ENCODE data around the gene B4GALT5. TPM values are rescaled to one million over a fixed set of nuclear protein-coding genes. Genes with fewer than 3 reads are reported as not detected.

The B4GALT5 gene
- total RNA-seq, 1 experiment from 2014 or later, result 62.4 TPM

DNA sequence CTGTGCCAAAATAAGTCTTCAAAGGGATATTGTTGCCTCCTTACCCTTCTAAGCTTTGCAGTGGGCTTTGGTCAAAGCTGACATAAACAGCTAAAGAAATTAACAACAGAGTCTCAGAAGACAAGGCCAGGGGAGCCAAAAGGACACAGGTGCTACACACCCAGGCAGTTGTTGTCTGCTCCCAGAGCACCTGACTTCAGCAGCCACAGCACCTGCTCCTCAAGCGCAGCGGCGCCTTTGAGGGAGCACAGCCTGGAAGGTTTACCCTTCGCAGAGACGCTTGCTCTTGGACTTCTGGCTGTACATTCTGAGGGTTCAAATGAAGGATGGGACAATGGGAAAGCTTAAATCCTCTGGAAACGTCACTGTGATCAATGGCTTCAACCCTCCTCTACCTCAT is 16.6 kb downstream of the B4GALT5 start:
- Mint-ChIP-seq H3K9me3 (no peaks in the 10 kb centered on the region), H3K4me3 (no peak overlapping the region), H3K27me3 (ENCODE audit: low read depth) (no peaks in the 10 kb centered on the region), H3K4me1 (peaks cover 90% of the 10 kb centered on the region), H3K36me3 (no peaks in the 10 kb centered on the region), H3K27ac (peak overlapping the region; percentile 42)
- POLR2A ChIA-PET, result no interaction called here
- CTCF ChIA-PET, result interaction anchor here (0.9 to 1.1 kb wide), 2 partner anchors 13 to 89 kb away, joined by 3 read pairs; no protein-coding TSS in a partner anchor
- ATAC-seq (peak; percentile 32; the same call in 1 of the 2 replicates), DNase-seq (ENCODE audit: low spot score) (no peak)
- no peak for TF ChIP-seq EMX1 (CRISPR knock-in tag; IDR thresholded peaks at IDR 0.05)
- TF ChIP-seq ZNF232 (CRISPR knock-in tag; IDR thresholded peaks at IDR 0.05), result no peak
- TF ChIP-seq, protein P1, sequence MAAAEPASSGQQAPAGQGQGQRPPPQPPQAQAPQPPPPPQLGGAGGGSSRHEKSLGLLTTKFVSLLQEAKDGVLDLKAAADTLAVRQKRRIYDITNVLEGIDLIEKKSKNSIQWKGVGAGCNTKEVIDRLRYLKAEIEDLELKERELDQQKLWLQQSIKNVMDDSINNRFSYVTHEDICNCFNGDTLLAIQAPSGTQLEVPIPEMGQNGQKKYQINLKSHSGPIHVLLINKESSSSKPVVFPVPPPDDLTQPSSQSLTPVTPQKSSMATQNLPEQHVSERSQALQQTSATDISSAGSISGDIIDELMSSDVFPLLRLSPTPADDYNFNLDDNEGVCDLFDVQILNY (CRISPR knock-in tag; IDR thresholded peaks at IDR 0.05), result no peak
- TF ChIP-seq, protein P2, sequence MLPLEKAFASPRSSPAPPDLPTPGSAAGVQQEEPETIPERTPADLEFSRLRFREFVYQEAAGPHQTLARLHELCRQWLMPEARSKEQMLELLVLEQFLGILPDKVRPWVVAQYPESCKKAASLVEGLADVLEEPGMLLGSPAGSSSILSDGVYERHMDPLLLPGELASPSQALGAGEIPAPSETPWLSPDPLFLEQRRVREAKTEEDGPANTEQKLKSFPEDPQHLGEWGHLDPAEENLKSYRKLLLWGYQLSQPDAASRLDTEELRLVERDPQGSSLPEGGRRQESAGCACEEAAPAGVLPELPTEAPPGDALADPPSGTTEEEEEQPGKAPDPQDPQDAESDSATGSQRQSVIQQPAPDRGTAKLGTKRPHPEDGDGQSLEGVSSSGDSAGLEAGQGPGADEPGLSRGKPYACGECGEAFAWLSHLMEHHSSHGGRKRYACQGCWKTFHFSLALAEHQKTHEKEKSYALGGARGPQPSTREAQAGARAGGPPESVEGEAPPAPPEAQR (CRISPR knock-in tag; IDR thresholded peaks at IDR 0.05), result no peak
- TF ChIP-seq TP53 (CRISPR knock-in tag; IDR thresholded peaks at IDR 0.05), result no peak
- TF ChIP-seq, protein P3, sequence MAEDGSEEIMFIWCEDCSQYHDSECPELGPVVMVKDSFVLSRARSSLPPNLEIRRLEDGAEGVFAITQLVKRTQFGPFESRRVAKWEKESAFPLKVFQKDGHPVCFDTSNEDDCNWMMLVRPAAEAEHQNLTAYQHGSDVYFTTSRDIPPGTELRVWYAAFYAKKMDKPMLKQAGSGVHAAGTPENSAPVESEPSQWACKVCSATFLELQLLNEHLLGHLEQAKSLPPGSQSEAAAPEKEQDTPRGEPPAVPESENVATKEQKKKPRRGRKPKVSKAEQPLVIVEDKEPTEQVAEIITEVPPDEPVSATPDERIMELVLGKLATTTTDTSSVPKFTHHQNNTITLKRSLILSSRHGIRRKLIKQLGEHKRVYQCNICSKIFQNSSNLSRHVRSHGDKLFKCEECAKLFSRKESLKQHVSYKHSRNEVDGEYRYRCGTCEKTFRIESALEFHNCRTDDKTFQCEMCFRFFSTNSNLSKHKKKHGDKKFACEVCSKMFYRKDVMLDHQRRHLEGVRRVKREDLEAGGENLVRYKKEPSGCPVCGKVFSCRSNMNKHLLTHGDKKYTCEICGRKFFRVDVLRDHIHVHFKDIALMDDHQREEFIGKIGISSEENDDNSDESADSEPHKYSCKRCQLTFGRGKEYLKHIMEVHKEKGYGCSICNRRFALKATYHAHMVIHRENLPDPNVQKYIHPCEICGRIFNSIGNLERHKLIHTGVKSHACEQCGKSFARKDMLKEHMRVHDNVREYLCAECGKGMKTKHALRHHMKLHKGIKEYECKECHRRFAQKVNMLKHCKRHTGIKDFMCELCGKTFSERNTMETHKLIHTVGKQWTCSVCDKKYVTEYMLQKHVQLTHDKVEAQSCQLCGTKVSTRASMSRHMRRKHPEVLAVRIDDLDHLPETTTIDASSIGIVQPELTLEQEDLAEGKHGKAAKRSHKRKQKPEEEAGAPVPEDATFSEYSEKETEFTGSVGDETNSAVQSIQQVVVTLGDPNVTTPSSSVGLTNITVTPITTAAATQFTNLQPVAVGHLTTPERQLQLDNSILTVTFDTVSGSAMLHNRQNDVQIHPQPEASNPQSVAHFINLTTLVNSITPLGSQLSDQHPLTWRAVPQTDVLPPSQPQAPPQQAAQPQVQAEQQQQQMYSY (CRISPR knock-in tag; IDR thresholded peaks at IDR 0.05), result no peak
- TF ChIP-seq, protein P4, sequence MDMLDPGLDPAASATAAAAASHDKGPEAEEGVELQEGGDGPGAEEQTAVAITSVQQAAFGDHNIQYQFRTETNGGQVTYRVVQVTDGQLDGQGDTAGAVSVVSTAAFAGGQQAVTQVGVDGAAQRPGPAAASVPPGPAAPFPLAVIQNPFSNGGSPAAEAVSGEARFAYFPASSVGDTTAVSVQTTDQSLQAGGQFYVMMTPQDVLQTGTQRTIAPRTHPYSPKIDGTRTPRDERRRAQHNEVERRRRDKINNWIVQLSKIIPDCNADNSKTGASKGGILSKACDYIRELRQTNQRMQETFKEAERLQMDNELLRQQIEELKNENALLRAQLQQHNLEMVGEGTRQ (CRISPR knock-in tag; IDR thresholded peaks at IDR 0.05), result no peak
- no peak for TF ChIP-seq ZNF416 (CRISPR knock-in tag; IDR thresholded peaks at IDR 0.05)
- no peak for TF ChIP-seq CREB1 (CRISPR knock-in tag; IDR thresholded peaks at IDR 0.05)
- TF ChIP-seq, protein P5, sequence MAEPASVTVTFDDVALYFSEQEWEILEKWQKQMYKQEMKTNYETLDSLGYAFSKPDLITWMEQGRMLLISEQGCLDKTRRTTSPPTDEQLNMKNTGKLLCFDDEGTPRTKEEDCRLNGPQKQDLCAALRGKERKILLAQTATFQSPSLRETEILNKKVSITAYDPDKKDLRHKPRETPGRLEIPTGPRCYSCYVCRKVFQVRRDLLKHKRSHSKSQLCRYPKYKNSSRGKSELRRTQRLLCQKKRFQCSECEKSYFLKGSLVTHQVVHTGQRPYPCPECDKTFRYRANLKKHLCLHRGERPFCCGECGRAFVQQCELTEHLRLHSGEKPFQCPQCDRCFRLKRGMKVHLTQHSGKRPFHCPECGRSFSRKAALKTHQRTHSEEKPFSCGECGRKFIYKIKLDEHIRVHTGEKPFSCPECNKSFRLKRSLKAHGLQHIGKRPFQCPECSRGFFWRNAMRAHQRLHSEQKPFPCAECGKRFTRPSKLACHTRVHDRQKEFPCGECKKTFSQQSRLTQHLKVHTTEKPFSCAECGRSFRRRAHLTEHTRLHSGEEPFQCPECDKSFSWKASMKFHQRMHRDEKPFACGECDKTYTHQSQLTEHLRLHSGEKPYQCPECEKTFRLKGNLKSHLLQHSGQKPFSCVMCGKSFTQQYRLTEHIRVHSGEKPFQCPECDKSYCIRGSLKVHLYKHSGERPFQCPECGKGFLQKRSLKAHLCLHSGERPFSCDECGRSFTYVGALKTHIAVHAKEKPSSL (CRISPR knock-in tag; conservative IDR thresholded peaks at IDR 0.05), result no peak
- no peak for TF ChIP-seq GABPB1 (CRISPR knock-in tag; IDR thresholded peaks at IDR 0.05)
- TF ChIP-seq, protein P6, sequence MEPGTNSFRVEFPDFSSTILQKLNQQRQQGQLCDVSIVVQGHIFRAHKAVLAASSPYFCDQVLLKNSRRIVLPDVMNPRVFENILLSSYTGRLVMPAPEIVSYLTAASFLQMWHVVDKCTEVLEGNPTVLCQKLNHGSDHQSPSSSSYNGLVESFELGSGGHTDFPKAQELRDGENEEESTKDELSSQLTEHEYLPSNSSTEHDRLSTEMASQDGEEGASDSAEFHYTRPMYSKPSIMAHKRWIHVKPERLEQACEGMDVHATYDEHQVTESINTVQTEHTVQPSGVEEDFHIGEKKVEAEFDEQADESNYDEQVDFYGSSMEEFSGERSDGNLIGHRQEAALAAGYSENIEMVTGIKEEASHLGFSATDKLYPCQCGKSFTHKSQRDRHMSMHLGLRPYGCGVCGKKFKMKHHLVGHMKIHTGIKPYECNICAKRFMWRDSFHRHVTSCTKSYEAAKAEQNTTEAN (CRISPR knock-in tag; IDR thresholded peaks at IDR 0.05), result no peak
- no peak for TF ChIP-seq ZNF423 (CRISPR knock-in tag; IDR thresholded peaks at IDR 0.05)
- no peak for TF ChIP-seq ESRRA (CRISPR knock-in tag; IDR thresholded peaks at IDR 0.05; ENCODE audit: borderline replicate concordance)
- TF ChIP-seq, protein P7, sequence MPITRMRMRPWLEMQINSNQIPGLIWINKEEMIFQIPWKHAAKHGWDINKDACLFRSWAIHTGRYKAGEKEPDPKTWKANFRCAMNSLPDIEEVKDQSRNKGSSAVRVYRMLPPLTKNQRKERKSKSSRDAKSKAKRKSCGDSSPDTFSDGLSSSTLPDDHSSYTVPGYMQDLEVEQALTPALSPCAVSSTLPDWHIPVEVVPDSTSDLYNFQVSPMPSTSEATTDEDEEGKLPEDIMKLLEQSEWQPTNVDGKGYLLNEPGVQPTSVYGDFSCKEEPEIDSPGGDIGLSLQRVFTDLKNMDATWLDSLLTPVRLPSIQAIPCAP (CRISPR knock-in tag; IDR thresholded peaks at IDR 0.05), result no peak
